Pons (tissue), 1 donor: ENCODE data around the gene IDS.
"Not testable (repeated sequence)": the region's sequence is repeated elsewhere in the genome, so short reads cannot be mapped to it uniquely, and the experiment has no call there.

ENCODE experiments used
- DNase-seq: peaks from one replicate; pipeline ENCODE4 v3.0.0-alpha.2; 2016; ENCODE audit warnings: low spot score

Gene IDS

GRCh38 chrX:149497626-149498025, 7.5 kb downstream of the IDS start:
- DNase-seq: no peak

GRCh38 chrX:149497054-149497453, 8.1 kb downstream of the IDS start:
- DNase-seq: no peak

GRCh38 chrX:149495573-149496071, 9.5 kb downstream of the IDS start:
- no peak for DNase-seq

- no peak for DNase-seq
Measured at GRCh38 chrX:149494844-149495565, 10.1 kb downstream of the IDS start.

- no peak for DNase-seq
Measured at GRCh38 chrX:149493567-149494562, 11.2 kb downstream of the IDS start.

- no peak for DNase-seq
Measured at GRCh38 chrX:149491812-149492211, 13.3 kb downstream of the IDS start.

- no peak for DNase-seq
Measured at GRCh38 chrX:149490100-149490499, 15.0 kb downstream of the IDS start.

- not testable (repeated sequence) for DNase-seq
Measured at GRCh38 chrX:149488411-149489052, 16.6 kb downstream of the IDS start.

- not testable (repeated sequence) for DNase-seq
Measured at GRCh38 chrX:149488008-149488407, 17.1 kb downstream of the IDS start.

GRCh38 chrX:149487292-149487691, 17.8 kb downstream of the IDS start:
- no peak for DNase-seq

- DNase-seq: no peak
Measured at GRCh38 chrX:149476513-149476912, 28.6 kb downstream of the IDS start.

- no peak for DNase-seq
Measured at GRCh38 chrX:149473966-149474365, 31.1 kb downstream of the IDS start.

GRCh38 chrX:149473092-149473491, 32.0 kb downstream of the IDS start:
- peak; percentile 44 for DNase-seq

GRCh38 chrX:149472625-149473024, 32.5 kb downstream of the IDS start:
- no peak for DNase-seq

GRCh38 chrX:149471397-149471796, 33.7 kb downstream of the IDS start:
- DNase-seq: no peak

GRCh38 chrX:149470955-149471354, 34.2 kb downstream of the IDS start:
- DNase-seq: peak; percentile 83

GRCh38 chrX:149469406-149469805, 35.7 kb downstream of the IDS start:
- DNase-seq: no peak

- DNase-seq: no peak
Measured at GRCh38 chrX:149467920-149468319, 37.2 kb downstream of the IDS start.

GRCh38 chrX:149467461-149467860, 37.6 kb downstream of the IDS start:
- DNase-seq: no peak

GRCh38 chrX:149462849-149463248, 42.3 kb downstream of the IDS start:
- DNase-seq: no peak

GRCh38 chrX:149461746-149462145, 43.4 kb downstream of the IDS start:
- DNase-seq: no peak

- DNase-seq: no peak
Measured at GRCh38 chrX:149458586-149458985, 46.5 kb downstream of the IDS start.
